Fibroblast of the aortic adventitia (primary cell): ENCODE data around the gene PTPN14. TPM values are rescaled to one million over a fixed set of nuclear protein-coding genes. Genes with fewer than 3 reads are reported as not detected.

ENCODE experiments used
- DNase-seq: peaks from one replicate; pipeline ENCODE4 v3.0.0-alpha.2; 2010; ENCODE audit warnings: low read depth
- H3K4me3 ChIP-seq: 2 replicates; pipeline ENCODE4 v1.5.1; 2011; ENCODE audit warnings: low read depth, mild to moderate bottlenecking, control low read depth, low read length, moderate library complexity
- CTCF ChIP-seq: IDR thresholded peaks from 2 replicates; pipeline ENCODE4 v1.5.1; 2011; ENCODE audit warnings: mild to moderate bottlenecking, low read length, control low read depth, inconsistent platforms; ENCODE audit not compliant: insufficient read depth
- total RNA-seq: library from RNA; depleted of rRNA; stranded (reverse); fragments of >200 nt; gene quantifications from 2 replicates; pipeline ENCODE4 v1.2.3, GENCODE V29; 2012; ENCODE audit warnings: low replicate concordance

Gene PTPN14
- total RNA-seq, 1 donor = 46.6 TPM

GRCh38 chr1:214354440-214355148, 196.8 kb downstream of the PTPN14 start:
- TF ChIP-seq CTCF = no peak
- DNase-seq = no peak
- H3K4me3 ChIP-seq = no peak overlapping the region

- H3K4me3 ChIP-seq = no peak overlapping the region
- no peak for TF ChIP-seq CTCF
- no peak for DNase-seq
Observed at GRCh38 chr1:214352838-214353237, 198.6 kb downstream of the PTPN14 start.

- no peak for TF ChIP-seq CTCF
- H3K4me3 ChIP-seq = no peak overlapping the region
- DNase-seq = no peak
Observed at GRCh38 chr1:214351551-214352277, 199.7 kb downstream of the PTPN14 start.

- peak; percentile 32 for DNase-seq
- no peak overlapping the region for H3K4me3 ChIP-seq
- no peak for TF ChIP-seq CTCF
Observed at GRCh38 chr1:214349781-214350180, 201.6 kb downstream of the PTPN14 start.

GRCh38 chr1:214349008-214349407, 202.4 kb downstream of the PTPN14 start:
- H3K4me3 ChIP-seq = no peak overlapping the region
- no peak for DNase-seq
- TF ChIP-seq CTCF = no peak

GRCh38 chr1:214344897-214345296, 206.5 kb downstream of the PTPN14 start:
- no peak for DNase-seq
- no peak overlapping the region for H3K4me3 ChIP-seq
- TF ChIP-seq CTCF = no peak
